ENCODE measurements around the gene RNF187.

DNA sequence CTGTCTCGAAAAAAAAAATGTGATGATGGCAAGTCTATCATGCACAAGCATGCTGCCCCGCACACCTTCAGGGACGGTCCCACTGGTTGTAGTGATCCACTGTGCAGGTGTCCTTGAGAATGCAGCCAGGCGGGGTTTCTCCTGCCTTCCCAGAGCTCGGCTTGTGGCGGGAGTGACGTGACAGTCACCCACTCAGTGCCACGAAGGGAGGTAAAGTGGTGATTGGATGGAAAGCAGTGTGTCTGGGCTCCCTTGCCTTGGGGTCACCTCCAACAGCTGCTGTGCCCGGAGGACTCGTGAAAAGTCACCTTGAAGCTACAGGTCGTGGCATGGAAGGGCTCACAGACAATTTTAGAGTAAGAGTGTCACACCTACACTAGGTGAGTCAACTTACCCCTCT lies 37.0 kb upstream of the RNF187 start:
- no peak for TF ChIP-seq POLR2A (IDR thresholded peaks at IDR 0.05; ENCODE audit: low read depth, low read length)
- TF ChIP-seq, protein P1, sequence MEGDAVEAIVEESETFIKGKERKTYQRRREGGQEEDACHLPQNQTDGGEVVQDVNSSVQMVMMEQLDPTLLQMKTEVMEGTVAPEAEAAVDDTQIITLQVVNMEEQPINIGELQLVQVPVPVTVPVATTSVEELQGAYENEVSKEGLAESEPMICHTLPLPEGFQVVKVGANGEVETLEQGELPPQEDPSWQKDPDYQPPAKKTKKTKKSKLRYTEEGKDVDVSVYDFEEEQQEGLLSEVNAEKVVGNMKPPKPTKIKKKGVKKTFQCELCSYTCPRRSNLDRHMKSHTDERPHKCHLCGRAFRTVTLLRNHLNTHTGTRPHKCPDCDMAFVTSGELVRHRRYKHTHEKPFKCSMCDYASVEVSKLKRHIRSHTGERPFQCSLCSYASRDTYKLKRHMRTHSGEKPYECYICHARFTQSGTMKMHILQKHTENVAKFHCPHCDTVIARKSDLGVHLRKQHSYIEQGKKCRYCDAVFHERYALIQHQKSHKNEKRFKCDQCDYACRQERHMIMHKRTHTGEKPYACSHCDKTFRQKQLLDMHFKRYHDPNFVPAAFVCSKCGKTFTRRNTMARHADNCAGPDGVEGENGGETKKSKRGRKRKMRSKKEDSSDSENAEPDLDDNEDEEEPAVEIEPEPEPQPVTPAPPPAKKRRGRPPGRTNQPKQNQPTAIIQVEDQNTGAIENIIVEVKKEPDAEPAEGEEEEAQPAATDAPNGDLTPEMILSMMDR (conservative IDR thresholded peaks at IDR 0.05; ENCODE audit: low read depth, low read length) = no peak
- no peak for TF ChIP-seq MAZ (IDR thresholded peaks at IDR 0.05; ENCODE audit: borderline replicate concordance, low read depth, low read length)
- TF ChIP-seq, protein P2, sequence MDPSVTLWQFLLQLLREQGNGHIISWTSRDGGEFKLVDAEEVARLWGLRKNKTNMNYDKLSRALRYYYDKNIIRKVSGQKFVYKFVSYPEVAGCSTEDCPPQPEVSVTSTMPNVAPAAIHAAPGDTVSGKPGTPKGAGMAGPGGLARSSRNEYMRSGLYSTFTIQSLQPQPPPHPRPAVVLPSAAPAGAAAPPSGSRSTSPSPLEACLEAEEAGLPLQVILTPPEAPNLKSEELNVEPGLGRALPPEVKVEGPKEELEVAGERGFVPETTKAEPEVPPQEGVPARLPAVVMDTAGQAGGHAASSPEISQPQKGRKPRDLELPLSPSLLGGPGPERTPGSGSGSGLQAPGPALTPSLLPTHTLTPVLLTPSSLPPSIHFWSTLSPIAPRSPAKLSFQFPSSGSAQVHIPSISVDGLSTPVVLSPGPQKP (IDR thresholded peaks at IDR 0.05; ENCODE audit: borderline replicate concordance, low read depth, low read length) = no peak
- TF ChIP-seq, protein P3, sequence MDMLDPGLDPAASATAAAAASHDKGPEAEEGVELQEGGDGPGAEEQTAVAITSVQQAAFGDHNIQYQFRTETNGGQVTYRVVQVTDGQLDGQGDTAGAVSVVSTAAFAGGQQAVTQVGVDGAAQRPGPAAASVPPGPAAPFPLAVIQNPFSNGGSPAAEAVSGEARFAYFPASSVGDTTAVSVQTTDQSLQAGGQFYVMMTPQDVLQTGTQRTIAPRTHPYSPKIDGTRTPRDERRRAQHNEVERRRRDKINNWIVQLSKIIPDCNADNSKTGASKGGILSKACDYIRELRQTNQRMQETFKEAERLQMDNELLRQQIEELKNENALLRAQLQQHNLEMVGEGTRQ (IDR thresholded peaks at IDR 0.05; ENCODE audit: low read depth, low read length) = no peak
- TF ChIP-seq RFX5 (IDR thresholded peaks at IDR 0.05; ENCODE audit: low read depth, low read length) = no peak
- TF ChIP-seq BHLHE40 (IDR thresholded peaks at IDR 0.05; ENCODE audit: low read depth, low read length) = no peak
- TF ChIP-seq RAD21 (IDR thresholded peaks at IDR 0.05; ENCODE audit: low read length) = no peak
- no peak for TF ChIP-seq MAFK (IDR thresholded peaks at IDR 0.05; ENCODE audit: low read depth, low read length)
- no peak for TF ChIP-seq RCOR1 (IDR thresholded peaks at IDR 0.05; ENCODE audit: insufficient replicate concordance, low read length)
- TF ChIP-seq MXI1 (IDR thresholded peaks at IDR 0.05; ENCODE audit: borderline replicate concordance, low read depth, low read length) = no peak
- no peak for TF ChIP-seq SMC3 (IDR thresholded peaks at IDR 0.05; ENCODE audit: low read depth, low read length)
